HS-5 (cell line): ENCODE data around the gene VPS37C.

Experiments
- DNase-seq: peaks from one replicate; pipeline ENCODE4 v3.0.0-alpha.2; 2012; ENCODE audit warnings: low read depth

VPS37C gene

GRCh38 chr11:61092908-61093763 lies 68.1 kb downstream of the VPS37C start:
- DNase-seq: no peak

DNA sequence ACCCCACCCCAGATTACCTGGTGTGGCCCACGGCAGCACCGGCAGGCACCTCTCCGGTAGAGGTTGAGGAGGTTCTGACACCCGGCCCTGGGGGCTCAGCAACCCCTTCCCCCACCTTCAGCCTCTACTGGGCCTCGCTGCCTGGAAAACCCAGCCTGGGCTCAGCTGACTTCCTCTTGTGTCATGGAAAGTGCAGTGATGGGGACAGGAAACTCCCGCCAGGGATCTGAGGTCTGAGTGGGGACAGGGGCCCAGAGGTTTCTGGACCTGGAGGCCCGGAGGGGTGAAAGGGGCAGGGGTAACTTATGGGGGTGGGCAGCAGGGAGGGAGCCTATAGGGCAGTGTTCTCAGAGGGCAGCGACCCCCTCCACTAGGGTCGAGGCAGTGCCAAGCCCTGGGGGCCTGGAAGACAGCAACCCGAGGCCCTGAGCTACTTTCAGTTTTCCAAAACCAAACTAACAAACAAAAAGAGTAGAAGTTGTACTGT lies 68.9 kb downstream of the VPS37C start:
- DNase-seq: no peak

- DNase-seq: no peak
These were observed 69.6 kb downstream of the VPS37C start for GRCh38 chr11:61091373-61092279.

GRCh38 chr11:61090982-61091372 lies 70.2 kb downstream of the VPS37C start:
- no peak for DNase-seq

DNA sequence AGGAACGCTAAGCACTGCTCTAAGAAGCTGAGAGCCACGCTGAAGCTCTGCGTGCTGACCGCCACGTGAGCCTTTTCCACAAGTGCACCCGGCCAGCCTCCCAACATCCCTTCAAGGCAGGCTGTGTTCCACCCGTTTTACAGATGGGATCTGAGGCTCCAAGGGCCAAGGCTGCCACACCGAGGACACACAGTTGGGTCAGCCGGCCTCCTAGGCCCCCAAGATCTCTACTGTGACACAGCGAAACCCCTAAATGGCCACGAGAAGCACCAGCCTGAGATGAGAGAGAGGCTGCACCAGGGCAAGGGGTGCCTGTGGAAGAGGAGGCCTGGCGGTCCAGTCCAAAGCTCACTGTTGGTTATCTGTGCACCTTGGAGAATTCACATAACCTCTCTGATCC lies 70.7 kb downstream of the VPS37C start:
- no peak for DNase-seq

DNA sequence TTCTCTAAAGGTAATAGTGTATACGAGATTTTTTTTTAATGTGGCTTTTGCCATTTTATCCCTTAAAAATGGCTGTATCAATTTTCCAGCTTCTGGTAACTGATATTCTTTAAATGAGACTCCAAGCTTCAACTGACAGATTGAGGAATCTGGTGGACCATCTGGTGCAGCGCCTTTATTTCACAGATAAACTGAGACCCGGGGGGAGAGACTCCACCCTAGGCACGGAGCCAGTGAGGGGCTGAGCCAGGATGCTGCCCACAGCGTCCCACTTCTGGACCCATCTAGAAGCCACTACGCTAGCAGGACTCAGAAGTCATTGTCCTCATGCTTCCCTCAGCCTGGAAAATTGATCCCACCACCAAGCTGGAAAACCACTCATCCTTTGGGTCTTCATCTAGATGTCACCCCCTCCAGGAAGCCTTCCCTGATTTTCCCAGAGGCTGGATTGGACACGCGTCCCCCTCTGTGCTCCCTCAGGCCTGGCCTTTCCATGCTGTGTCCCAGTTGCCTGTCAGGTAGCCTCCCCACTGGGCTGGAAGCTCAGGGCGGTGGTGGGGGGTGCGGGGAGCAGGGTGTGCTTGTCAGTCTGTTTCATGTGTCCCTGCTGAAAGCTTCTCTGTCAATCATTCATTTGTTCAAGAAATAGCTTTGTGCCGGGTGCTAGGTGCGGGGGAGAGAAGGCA lies 71.3 kb downstream of the VPS37C start:
- DNase-seq: no peak

DNA sequence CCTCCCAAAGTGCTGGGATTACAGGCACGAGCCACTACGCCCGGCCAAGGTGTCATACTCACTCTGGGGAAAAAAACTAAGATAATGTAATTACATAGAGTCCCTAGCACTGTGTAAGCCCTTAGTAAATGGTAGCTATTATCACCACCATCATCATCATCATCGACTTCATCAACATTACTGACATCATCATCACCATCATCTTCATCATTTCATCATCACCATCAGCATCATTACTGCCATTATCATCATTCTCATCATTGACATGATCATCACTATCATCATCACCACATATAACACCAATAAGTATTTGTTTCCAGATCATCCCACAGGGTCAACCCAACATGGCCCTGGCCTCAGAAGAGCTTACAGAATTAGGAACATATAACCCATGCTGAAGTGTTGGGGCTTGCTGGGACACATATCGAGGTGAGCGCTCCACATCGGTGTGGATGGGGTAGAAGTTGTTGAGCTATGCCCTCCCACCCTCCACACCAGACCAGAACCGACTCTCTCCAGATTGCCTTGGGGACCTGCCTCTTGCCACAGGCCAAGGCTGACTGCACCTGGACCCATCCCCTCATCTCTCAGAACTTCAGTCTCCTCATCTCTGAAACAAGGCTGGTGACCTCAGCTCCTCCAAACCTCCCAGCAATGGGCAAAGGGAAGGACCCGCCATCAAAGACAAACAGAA lies 73.7 kb downstream of the VPS37C start:
- DNase-seq: no peak

- DNase-seq: no peak
These were observed 77.6 kb downstream of the VPS37C start for GRCh38 chr11:61083601-61084147.

DNA sequence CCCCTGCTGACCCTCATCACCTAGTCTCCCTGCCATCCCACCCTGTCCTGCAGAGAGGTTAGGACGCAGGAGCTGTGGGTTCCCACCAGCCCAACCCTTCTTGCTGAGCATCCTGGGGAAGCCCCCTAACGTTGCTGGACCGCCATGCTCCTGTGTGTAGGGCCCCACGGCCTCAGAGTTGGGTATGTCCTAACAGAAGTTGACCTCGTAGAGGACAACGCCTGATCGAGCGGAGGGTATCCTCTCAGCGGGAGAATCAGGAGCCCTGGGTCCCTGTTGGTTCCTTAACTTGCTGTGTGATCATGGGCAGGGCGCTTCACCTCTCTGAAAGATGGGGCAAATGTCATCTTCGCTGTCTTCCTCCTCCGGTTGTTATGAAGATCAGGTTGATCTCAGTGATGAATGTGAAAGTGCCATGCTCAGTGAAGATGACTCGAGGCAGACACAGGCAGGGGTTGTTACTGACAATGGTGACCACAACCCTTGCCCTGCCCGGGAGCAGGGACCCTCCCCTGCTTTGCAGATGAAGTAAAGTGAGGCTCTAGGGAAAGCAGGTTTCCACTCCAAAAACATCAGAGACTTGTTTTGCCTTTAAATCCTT lies 78.2 kb downstream of the VPS37C start:
- DNase-seq: no peak

- DNase-seq: no peak
These were observed 79.0 kb downstream of the VPS37C start for GRCh38 chr11:61082062-61082870.

DNA sequence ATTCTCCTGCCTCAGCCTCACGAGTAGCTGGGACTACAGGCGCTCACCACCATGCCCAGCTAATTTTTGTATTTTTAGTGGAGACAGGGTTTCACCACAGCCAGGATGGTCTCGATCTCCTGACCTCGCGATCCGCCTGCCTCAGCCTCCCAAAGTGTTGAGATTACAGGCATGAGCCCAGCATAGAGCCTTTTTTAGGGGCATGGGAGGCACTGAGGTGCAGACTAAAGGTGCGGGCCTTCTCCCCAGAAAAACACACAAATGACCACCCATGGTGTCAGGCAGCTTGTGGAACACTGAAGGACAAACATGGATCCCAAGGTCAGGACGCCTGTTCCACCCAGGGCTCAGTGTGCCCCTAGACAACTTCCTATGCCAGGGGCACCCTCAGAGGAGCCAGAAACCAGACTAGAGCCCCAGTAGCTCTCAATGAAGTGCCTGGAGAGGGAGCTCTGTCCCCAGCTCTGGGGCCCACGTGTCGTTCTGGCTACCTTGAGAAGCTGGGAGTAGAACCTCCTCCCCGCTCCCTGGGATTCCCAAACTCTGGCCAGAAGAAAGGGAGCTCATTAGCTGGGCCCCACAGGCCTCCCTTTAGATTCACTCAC lies 80.1 kb downstream of the VPS37C start:
- no peak for DNase-seq

GRCh38 chr11:61080526-61080925 lies 80.7 kb downstream of the VPS37C start:
- DNase-seq: no peak
